ENCODE data around the gene RAET1E.
"Not testable (repeated sequence)": the region's sequence is repeated elsewhere in the genome, so short reads cannot be mapped to it uniquely, and the experiment has no call there.

The RAET1E gene

DNA sequence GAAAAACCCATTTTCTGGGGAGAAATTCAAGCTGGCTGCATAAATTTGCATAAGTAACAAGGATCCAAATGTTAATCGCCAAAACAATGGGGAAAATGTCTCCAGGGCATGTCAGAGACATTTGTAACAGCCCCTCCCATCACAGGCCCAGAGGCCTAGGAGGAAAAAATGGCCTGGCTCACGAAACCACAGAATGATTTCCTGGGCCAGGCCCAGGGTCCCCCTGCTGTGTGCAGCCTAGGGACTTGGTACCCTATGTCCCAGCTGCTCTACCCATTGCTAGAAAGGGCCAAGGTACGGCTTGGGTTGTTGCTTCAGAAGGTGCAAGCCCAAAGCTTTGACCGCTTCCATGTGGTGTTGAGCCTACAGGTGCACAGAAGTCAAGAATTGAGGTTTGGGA is 10.6 kb upstream of the RAET1E start:
- DNase-seq: not testable (repeated sequence)

DNA sequence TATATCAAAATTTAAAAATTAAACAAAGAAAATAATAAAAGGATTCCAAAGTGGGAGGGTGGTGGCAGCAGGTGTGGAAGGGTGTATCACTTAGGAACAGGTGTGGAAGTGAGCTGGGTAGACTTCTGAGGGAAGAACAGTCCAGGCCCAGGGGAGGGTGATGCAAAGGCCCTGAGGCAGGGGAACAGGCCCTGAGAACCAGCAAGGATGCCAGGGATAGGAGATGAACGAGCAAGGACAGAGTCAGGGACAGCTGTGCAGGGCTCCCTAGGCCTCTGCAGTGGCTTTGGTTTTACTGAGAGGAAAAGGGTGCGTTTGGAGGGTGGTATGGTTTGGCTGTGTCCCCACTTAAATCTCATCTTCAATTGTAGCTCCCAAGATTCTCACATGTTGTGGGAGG is 9.4 kb upstream of the RAET1E start:
- no peak for DNase-seq

GRCh38 chr6:149906405-149906804 is 8.5 kb upstream of the RAET1E start:
- DNase-seq: no peak

DNA sequence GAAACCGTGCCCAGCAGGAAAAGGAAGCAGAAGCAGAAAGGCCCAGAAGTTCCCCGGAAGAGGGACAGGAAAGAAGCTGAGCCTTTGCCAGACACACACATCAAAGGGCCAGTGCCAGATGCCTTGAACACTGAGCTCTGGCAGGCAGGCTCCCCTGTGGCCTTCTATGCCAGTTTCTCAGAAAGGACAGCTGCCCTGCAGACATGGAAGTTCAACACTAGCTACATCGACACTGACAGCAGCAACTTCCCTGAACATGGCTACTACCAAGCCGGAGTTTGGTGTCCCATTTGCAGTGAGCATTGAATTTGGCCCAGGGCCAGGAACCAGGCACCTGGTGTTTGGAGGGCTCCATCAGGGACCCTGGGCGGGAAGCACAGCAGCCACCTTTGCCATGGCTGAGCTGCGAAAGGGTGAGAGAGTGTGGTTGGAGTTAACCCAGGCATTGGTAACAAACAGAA is 8.0 kb upstream of the RAET1E start:
- DNase-seq: no peak

GRCh38 chr6:149905371-149905910 is 7.5 kb upstream of the RAET1E start:
- no peak for DNase-seq

GRCh38 chr6:149904661-149905370 is 6.9 kb upstream of the RAET1E start:
- no peak for DNase-seq

GRCh38 chr6:149903938-149904611 is 6.2 kb upstream of the RAET1E start:
- DNase-seq: no peak

DNA sequence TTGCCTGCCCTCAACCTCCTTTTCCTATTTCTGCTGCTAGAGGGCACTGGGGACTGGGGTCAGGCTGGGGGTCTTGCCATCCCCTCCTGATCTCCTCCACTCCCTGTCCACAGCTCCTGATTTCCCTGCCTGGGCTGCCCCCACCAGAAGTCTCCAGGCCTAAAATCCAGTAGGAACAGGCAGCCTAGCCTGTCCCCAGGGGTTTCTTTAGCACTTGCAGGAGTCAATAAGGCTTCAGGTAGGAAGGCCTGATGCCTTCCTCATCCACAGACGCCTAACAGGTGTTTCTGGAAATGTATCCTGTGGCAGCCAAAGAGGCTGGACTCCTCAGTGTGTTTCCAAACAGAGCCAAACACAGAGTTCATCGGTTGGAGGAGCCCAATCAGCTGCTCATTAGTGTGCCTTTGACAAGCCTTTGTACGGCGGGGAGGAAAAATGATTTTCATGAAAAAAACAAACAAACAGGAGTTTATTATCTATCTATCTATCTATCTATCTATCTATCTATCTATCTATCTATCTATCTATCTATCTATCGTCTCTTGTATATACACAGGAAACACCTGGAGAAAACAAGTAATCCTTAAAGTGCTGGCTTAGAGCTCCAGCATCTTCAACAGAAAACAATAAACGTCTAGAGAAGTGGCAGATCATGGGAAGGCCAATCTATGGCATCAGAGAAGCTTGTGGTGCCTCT is 3.7 kb upstream of the RAET1E start:
- no peak for DNase-seq

- DNase-seq: no peak
Measured at GRCh38 chr6:149900620-149901443, 2.9 kb upstream of the RAET1E start.

DNA sequence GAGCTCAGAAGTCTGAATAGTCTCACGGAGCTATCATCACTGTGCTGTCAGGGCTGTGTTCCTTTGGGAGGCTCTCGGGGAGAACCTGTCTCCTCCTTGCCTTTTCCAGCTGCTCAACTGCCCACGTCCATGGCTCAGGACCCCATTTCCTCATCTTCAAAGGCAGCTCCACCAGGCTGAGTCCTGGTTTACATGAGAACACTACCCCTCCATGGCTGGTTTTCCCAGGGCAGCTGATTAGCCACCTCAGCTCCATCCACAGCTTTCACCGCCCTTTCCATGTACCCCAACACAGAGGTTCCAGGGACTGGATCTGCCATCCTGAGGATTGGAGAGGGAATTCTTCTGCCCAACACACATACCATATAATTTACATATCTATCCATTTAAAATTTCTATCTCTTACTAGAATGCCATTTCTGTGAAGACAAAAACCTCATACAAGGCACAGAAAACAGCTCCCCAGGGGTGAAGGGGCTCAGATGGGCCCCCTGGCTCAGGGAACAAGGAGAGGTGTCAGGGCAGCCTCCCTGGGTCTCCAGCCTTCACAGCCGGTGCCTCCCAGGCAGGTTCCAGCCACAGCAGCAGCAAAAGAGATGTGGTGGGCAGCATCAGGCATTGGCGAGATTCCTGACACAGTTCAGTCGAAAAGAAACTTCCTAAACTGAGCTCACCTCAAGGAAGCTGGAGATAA is 2.2 kb upstream of the RAET1E start:
- no peak for DNase-seq

DNA sequence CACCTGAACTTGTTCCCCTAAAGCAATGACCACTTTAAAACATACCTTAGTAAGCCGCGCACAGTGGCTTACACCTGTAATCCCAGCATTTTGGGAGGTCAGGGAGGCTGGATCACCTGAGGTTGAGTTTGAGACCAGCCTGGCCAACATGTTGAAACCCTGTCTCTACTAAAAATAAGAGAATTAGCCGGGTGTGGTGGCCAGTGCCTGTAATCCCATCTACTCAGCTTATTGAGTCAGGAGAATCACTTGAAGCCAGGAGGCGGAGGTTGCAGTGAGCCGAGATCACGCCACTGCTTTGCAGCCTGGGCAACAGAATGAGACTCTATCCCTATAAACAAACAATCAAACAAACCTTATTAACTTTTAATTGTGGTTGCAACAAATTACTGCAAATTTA is 1.6 kb upstream of the RAET1E start:
- no peak for DNase-seq

DNA sequence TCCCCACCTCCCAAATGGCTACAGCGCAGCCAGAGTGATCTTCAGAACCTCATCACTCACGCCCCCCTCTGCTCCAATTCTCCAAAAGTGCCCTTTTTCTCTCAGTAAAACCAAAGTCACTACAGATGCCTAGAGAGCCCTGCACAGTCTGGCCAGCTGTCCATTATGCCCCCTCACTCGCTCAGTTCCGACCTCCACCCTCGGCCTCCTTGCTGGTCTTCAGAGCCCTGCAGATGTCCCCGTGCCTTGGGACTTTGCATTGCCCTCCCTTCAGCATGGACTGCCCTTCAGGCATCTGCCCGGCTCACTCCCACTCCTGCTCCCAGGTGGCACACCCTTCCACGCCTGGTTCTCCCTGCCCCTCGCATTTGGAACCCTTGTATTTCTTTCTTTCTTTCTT is 1.1 kb upstream of the RAET1E start:
- no peak for DNase-seq

DNA sequence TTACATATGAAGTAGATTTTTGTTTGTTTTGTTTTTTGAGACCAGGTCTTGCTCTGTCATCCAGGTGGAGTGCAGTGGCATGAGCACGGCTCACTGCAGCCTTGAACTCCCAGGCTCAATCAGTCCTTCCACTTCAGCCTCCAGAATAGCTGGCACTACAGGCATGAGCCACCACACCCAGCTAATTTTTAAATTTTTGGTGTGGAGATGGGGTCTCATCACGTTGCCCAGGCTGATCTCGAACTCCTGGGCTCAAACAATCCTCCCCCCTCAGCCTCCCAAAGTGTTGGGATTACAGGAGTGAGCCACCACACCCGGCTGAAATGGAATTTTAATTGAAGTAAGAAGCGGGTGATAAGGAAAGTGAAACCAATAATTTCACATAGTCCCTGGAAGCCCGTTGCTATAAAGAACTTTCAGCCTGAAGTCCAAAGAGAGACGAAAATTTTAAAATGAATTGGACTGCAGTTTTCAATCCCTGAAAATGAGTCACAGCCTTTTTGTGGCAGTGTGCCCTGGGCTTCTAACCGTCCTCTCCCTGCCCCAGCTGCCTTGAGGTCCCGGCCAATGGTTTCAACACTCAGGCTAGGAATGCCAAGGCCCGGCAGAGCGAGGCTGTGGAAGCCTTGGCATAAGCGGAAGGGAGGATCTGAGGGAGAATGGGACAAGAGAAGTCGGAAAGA is 757 bp downstream of the RAET1E start:
- DNase-seq: no peak

GRCh38 chr6:149896491-149896890 is 1.4 kb downstream of the RAET1E start:
- no peak for DNase-seq

- no peak for DNase-seq
Measured at GRCh38 chr6:149895833-149896271, 2.1 kb downstream of the RAET1E start.

- DNase-seq: no peak
Measured at GRCh38 chr6:149895048-149895590, 2.8 kb downstream of the RAET1E start.

DNA sequence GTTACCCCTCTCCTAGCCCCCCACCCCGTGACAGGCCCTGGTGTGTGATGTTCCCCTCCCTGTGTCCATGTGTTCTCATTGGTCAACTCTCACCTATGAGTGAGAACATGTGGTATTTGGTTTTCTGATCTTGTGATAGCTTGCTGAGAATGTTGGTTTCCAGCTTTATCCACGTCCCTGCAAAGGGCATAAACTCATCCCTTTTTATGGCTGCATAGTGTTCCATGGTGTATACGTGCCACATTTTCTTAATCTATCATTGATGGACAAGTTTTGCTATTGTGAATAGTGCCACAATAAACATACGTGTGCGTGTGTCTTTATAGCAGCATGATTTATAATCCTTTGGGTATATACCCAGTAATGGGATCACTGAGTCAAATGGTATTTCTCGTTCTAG is 6.0 kb downstream of the RAET1E start:
- not testable (repeated sequence) for DNase-seq

DNA sequence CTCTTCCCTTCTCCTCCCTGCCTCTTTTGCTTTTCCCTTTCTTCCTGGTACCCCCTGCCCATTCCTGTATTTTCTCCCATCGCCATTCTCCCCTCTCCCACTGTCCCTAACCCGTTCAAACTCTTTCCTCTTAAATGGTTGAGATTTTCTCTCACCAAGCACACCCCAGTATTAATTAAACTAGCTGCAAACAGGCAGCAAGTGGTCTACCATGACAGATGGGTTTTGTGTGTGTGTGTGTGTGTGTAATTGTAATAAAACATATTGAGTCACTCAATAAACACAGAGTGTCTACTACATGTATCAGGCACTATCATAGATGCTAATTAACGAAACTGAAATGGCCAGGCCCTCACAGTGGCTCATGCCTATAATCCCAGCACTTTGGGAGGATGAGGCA is 6.7 kb downstream of the RAET1E start:
- DNase-seq: no peak

GRCh38 chr6:149890629-149891045 is 7.3 kb downstream of the RAET1E start:
- DNase-seq: no peak

- no peak for DNase-seq
Measured at GRCh38 chr6:149889326-149889725, 8.6 kb downstream of the RAET1E start.

GRCh38 chr6:149888659-149889058 is 9.3 kb downstream of the RAET1E start:
- DNase-seq: no peak

Measured in SIG-M5 (cell line).